Kidney (tissue), 14 donors: ENCODE measurements around the gene CEP85L. TPM values are rescaled to one million over a fixed set of nuclear protein-coding genes. Genes with fewer than 3 reads are reported as not detected.

ENCODE experiments used
- DNase-seq, 5 donors: peaks; one replicate each; pipeline ENCODE4 v3.0.0-alpha.2; 2013 to 2020
- FAIRE-seq: peaks from 2 replicates; lab custom pipeline; 2012; peaks lifted over from hg19 to GRCh38; lab: Jason Lieb, UNC
- H3K27ac ChIP-seq, 2 donors: one replicate each; pipeline ENCODE4 v1.7.0; 2013; ENCODE audit warnings: low read depth in 2 of 2, low read length in 2 of 2, inconsistent platforms in 1 of 2
- H3K27me3 ChIP-seq: one replicate; pipeline ENCODE4 v1.7.1; 2013; ENCODE audit warnings: low read length, inconsistent platforms; ENCODE audit not compliant: control insufficient read depth, insufficient read depth
- H3K36me3 ChIP-seq, 3 donors: one replicate each; pipeline versions ENCODE4 v1.7.0 to v1.7.1; 2013; ENCODE audit warnings: low read length in 3 of 3, control low read depth in 1 of 3, inconsistent platforms in 1 of 3; ENCODE audit not compliant: insufficient read depth in 3 of 3, control insufficient read depth in 2 of 3
- H3K4me1 ChIP-seq, 3 donors: one replicate each; pipeline versions ENCODE4 v1.7.0 to v1.7.1; 2013; ENCODE audit warnings: low read length in 3 of 3, inconsistent platforms in 1 of 3, low read depth in 1 of 3; ENCODE audit not compliant: control insufficient read depth in 2 of 3, insufficient read depth in 2 of 3
- H3K4me3 ChIP-seq, 3 donors: one replicate each; pipeline versions ENCODE4 v1.7.0 to v1.8.1; 2013; ENCODE audit warnings: low read length in 3 of 3, control low read depth in 1 of 3, inconsistent platforms in 1 of 3
- H3K9ac ChIP-seq, 3 donors: one replicate each; pipeline versions ENCODE4 v1.7.0 to v1.7.1; 2013; ENCODE audit warnings: low read length in 3 of 3, control low read depth in 1 of 3, inconsistent platforms in 1 of 3
- H3K9me3 ChIP-seq, 3 donors: one replicate each; pipeline versions ENCODE4 v1.7.0 to v1.7.1; 2013; ENCODE audit warnings: low read length in 3 of 3, control low read depth in 1 of 3, inconsistent platforms in 1 of 3; ENCODE audit not compliant: control insufficient read depth in 2 of 3, insufficient read depth in 1 of 3
- intact Hi-C: fragments of 100-400 bp; cut with DNase I; formaldehyde crosslinking; loops from one replicate; pipeline ENCODE4 v1.11.1; 2022
- polyA plus RNA-seq: library from polyadenylated mRNA; stranded (reverse); fragments of 350-450 nt; fragmentation: Illumina TruSeq; extraction: RNeasy Lipid Tissue Mini Kit (QIAGEN cat#74804); gene quantifications from one replicate; pipeline ENCODE4 v1.2.3, GENCODE V29; 2014; ENCODE audit warnings: low read depth, low replicate concordance; ENCODE audit not compliant: insufficient read depth
- total RNA-seq: library from RNA; stranded (reverse); fragmentation: NEBNext Ultra II Directional; extraction: Animal tissue kit (Norgen Biotek cat#: 25700); gene quantifications from one replicate; pipeline ENCODE4 v1.2.1, GENCODE V29; 2021
- TF ChIP-seq, protein P1 (sequence below): IDR thresholded peaks from 3 replicates; pipeline ENCODE4 v1.5.1; 2012; ENCODE audit warnings: mild to moderate bottlenecking, moderate library complexity, borderline replicate concordance; ENCODE audit not compliant: insufficient read depth; ENCODE audit errors: extremely low read depth
- donor health status: control.
- donor health status: control.
- donor health status: control.
- donor health status: control.
- donor health status: control.
- donor health status: DM: yes; HTN: yes; CAD: no.
- donor health status: Normal renal cell carcinoma (clear cell type).

Gene CEP85L
- total and polyA plus RNA-seq, 2 donors from 2014 or later: 0.84 to 12.9 TPM

DNA sequence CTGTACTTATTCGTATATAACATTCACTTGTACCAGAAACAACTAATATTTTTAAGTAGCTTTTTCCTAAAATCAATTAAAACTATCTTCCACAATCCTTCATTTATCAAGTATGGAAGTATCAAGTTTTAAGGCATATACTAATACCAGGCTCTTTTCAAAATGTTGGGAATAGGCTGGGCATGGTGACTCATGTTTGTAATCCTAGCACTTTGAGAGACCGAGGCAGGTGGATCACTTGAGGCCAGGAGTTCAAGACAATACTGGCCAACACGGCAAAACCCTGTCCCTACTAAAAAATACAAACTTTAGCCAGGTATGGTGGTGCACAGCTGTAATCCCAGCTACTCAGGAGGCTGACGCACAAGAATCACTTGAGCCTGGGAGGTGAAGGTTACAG lies 129.0 kb downstream of the CEP85L start:
- H3K9ac ChIP-seq: no peak overlapping the region
- no peaks in the 10 kb centered on the region for H3K27me3 ChIP-seq
- no peaks in the 10 kb centered on the region for H3K4me1 ChIP-seq
- FAIRE-seq (no peak), DNase-seq (no peak)
- H3K9me3 ChIP-seq: no peaks in the 10 kb centered on the region
- TF ChIP-seq, protein P1, sequence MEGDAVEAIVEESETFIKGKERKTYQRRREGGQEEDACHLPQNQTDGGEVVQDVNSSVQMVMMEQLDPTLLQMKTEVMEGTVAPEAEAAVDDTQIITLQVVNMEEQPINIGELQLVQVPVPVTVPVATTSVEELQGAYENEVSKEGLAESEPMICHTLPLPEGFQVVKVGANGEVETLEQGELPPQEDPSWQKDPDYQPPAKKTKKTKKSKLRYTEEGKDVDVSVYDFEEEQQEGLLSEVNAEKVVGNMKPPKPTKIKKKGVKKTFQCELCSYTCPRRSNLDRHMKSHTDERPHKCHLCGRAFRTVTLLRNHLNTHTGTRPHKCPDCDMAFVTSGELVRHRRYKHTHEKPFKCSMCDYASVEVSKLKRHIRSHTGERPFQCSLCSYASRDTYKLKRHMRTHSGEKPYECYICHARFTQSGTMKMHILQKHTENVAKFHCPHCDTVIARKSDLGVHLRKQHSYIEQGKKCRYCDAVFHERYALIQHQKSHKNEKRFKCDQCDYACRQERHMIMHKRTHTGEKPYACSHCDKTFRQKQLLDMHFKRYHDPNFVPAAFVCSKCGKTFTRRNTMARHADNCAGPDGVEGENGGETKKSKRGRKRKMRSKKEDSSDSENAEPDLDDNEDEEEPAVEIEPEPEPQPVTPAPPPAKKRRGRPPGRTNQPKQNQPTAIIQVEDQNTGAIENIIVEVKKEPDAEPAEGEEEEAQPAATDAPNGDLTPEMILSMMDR: no peak
- H3K27ac ChIP-seq: no peak overlapping the region
- no peak overlapping the region for H3K4me3 ChIP-seq
- no peaks in the 10 kb centered on the region for H3K36me3 ChIP-seq
- intact Hi-C loops: no loop called here

- DNase-seq (no peak), FAIRE-seq (no peak)
- intact Hi-C loops: no loop called here
Observed at GRCh38 chr6:118514689-118515088, 136.7 kb downstream of the CEP85L start.

GRCh38 chr6:118511930-118512715 lies 139.3 kb downstream of the CEP85L start:
- Histone ChIP-seq H3K27me3 (no peaks in the 10 kb centered on the region), H3K9ac (no peak overlapping the region), H3K9me3 (no peaks in the 10 kb centered on the region), H3K4me3 (no peak overlapping the region), H3K4me1 (no peaks in the 10 kb centered on the region), H3K27ac (no peak overlapping the region), H3K36me3 (no peaks in the 10 kb centered on the region)
- no peak for DNase-seq
- no peak for FAIRE-seq
- TF ChIP-seq, protein P1: no peak
- intact Hi-C loops: no loop called here

More at GRCh38 chr6:118514689-118515088, 136.7 kb downstream of the CEP85L start:
- Histone ChIP-seq H3K27ac (no peak overlapping the region), H3K4me3 (no peak overlapping the region), H3K27me3 (no peaks in the 10 kb centered on the region), H3K4me1 (no peaks in the 10 kb centered on the region), H3K9me3 (no peaks in the 10 kb centered on the region), H3K9ac (no peak overlapping the region), H3K36me3 (no peaks in the 10 kb centered on the region)
- TF ChIP-seq, protein P1: no peak
